Measurements from ENCODE around the gene SLIT3.

The SLIT3 gene

GRCh38 chr5:169064093-169064492, 236.8 kb downstream of the SLIT3 start:
- DNase-seq: no peak

- no peak for DNase-seq
These were observed 237.5 kb downstream of the SLIT3 start for GRCh38 chr5:169063316-169063953.

- no peak for DNase-seq
These were observed 238.2 kb downstream of the SLIT3 start for GRCh38 chr5:169062690-169063089.

- DNase-seq: no peak
These were observed 246.4 kb downstream of the SLIT3 start for GRCh38 chr5:169054506-169054905.

DNA sequence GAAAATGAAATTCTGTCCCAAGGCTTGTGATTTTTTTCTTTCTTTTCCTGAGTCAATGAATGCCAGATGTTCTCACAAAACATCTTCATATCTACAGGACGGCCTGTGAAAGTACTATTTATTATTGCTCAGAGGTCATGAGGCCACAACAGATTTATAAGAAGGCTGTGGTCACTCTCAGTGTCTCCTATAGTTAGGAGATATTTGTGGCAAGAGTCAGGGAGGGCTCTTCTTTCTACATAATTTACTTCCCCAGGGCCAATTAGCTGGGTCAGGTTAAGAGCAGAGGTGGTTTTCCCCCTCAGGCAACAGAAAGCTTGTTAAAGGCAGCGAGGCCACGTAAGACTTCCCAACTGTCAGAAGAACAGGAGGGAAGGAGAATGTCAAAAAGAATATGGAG, 248.7 kb downstream of the SLIT3 start:
- no peak for DNase-seq

GRCh38 chr5:169051351-169051750, 249.6 kb downstream of the SLIT3 start:
- no peak for DNase-seq

DNA sequence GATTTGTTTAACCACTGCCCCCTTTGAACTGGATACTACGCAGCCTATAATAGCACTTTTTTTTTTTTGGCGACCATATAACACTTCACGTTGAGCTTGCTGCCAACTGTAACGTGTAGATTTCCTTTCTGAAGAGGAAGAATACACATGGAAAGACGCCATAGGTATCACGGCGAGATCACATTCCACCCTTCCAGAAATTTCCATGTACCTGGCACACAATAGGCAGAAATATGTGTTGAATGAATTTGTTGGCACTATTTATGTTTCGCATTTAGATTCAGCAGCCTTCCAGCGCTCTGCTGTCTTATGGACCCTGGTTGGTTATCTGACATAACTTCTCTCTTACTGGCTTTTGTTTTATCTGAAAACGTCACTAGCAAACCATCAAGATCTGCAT, 250.3 kb downstream of the SLIT3 start:
- DNase-seq: no peak

DNA sequence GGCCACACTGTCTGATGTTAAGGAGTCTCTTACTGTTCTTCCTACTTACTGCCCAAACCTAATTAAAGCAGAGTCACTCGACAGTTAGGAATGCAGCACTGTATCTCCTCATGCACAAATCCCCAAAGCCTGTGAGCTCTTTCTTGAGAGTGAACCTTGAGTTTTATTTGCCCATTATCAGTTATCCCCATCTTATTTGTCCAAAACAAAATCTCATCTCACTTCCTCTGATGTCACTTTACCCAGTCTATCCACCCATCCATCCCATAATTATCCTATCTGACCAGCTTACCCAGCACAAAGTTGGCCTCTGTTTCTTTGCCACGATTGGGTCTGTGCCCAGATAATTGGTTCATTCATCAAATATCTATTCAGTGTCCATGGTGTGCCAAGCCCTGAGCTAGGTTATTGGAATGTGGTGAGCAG, 250.8 kb downstream of the SLIT3 start:
- no peak for DNase-seq

- DNase-seq: no peak
These were observed 251.2 kb downstream of the SLIT3 start for GRCh38 chr5:169049712-169050111.

DNA sequence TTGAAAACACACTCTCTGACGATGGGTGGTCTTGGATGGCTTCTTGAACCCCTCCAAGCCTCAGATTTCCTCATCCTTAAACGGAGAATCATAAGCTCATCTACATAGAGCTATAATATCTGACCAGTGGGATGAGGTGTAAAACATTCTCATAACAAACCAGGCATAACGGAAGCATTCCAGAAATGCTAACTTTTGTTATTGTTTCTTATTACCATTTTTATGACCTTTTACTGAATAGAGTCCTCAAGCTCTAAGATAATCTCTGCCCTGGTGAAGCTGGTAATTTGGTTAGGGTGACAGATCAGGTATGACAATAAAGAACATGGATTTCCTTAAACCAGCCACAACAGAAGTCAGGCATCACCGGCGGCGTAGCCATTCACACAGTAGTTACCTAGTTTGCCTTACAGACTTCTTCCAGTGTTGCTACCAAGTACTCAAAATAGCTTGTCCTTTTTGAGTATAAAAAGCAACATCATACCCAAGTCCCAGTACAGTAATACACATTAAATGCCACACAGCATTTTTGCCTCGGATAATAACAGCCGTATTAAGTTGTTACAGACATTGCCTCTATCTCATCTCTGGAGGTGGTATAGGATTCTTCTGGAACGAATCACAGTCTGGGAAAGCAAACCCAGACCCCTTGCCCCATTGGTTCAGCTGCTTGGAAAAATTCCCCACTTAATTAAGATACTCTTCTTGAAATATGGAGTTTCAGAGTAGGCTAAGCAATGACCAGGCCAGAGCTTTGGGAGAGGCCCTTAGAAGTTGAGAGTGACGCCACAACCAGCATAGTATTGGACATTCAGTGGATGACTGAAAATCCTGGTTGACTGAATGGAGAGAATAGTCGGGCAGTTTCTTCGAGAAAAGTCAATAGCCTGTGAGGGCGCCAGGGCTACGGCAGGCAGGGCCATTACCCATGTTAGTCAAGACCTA, 252.5 kb downstream of the SLIT3 start:
- DNase-seq: no peak

GRCh38 chr5:169044962-169045361, 256.0 kb downstream of the SLIT3 start:
- DNase-seq: no peak

DNA sequence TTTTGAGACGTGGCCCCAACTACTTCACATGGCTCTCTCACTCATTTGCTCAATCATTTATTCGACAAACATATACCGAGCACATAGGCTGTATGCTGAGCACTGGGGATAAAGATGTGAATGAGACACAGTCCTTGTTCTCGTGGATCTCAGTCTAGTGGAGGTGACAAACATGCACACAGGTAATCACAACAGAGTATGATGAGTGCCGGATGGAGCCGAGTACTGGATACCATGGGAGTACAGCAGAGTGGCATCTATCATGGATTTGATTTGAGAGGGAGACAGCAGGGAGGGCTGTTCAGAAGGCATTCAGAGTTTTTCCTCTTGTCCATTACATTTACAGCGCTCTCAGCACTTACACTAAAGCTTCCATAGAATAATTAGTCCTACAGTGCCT, 259.8 kb downstream of the SLIT3 start:
- DNase-seq: no peak

- no peak for DNase-seq
These were observed 261.3 kb downstream of the SLIT3 start for GRCh38 chr5:169039592-169039991.

DNA sequence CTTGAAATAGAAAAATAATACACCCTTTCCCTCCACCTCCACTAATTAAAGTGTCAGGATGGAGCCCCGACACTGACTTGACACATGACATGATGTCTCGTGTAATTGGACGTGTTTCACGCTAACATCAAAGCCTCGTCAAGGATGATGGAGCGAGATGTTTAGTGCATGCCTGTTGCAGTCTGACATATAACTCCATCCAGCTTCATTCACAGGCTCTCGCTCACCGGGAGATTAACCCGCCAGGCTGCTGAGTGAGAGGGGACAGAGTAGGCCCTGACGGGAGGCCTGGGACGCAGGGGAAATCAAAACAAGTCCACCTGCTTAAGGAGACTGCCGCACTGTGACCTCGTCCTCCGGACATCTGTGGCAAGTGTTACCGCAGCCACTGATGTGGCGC, 263.5 kb downstream of the SLIT3 start:
- DNase-seq: no peak

GRCh38 chr5:169036079-169036805, 264.7 kb downstream of the SLIT3 start:
- no peak for DNase-seq

GRCh38 chr5:169029661-169030274, 271.2 kb downstream of the SLIT3 start:
- no peak for DNase-seq

GRCh38 chr5:169029037-169029436, 271.9 kb downstream of the SLIT3 start:
- no peak for DNase-seq

DNA sequence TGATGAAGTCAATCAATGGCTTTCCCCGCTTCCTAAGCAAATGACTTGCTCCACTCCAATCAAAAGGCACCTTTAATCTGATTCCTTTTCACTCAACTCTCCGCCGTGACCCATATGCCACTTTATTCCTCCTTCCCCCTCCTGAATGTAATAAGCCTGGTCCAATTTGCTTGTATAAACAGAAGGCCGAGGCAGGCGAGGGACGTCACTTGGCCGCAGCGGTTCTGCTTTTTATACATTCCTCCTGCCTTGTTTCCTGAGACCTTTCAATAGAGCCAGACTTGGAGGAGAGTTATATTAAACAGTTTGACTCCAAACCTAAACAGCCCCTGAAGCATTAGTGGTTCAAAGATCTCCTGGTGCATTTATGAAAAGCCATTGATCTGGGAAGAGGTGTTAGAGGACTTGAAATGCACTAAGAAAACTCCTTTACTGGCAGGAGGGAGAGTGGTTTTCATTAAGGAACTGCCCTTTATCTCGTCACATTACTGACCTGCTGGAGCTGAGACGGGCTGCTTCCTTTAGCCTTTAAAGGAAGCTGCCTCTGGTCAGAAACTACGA, 273.4 kb downstream of the SLIT3 start:
- DNase-seq: no peak

- no peak for DNase-seq
These were observed 275.4 kb downstream of the SLIT3 start for GRCh38 chr5:169025491-169025890.

GRCh38 chr5:169024421-169024820, 276.5 kb downstream of the SLIT3 start:
- no peak for DNase-seq

- DNase-seq: no peak
These were observed 278.2 kb downstream of the SLIT3 start for GRCh38 chr5:169022718-169023117.

- no peak for DNase-seq
These were observed 280.8 kb downstream of the SLIT3 start for GRCh38 chr5:169020102-169020501.

DNA sequence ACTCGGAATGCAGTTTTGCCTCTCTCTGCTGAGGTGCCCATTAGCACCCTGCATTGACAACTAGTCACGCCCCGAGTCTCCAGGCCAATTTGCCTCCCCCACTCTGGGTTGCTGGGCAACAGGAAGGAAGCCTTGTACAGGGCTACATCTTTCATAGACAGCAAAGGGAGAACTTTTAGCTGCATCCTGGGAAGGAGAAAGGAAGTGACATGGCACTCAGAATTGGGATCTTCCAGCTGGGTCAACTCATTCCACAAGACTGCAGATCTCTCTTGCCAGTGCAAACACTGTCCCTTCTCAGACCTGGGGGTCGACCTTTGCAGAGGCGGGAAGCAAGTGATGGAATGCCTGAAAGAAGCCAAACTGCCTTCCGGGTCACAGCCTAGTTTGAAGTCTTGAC, 282.0 kb downstream of the SLIT3 start:
- no peak for DNase-seq

Data from stimulated activated naive CD4-positive, alpha-beta T cell treated with Interleukin-2 at 50 U/mL for 16 hours (primary cell).